GM10847 (cell line): ENCODE results near the gene MOB3A.

ENCODE experiments used
- POLR2A ChIP-seq: IDR thresholded peaks from 2 replicates; pipeline ENCODE4 v1.6.1; 2011; ENCODE audit not compliant: insufficient read length; ENCODE audit errors: extremely low read depth

The MOB3A gene

GRCh38 chr19:2047449-2048103 is 48.5 kb downstream of the MOB3A start:
- no peak for TF ChIP-seq POLR2A

- no peak for TF ChIP-seq POLR2A
Measured at GRCh38 chr19:2047076-2047448, 49.1 kb downstream of the MOB3A start.

- no peak for TF ChIP-seq POLR2A
Measured at GRCh38 chr19:2046046-2046907, 49.8 kb downstream of the MOB3A start.

- peak; percentile 15 for TF ChIP-seq POLR2A
Measured at GRCh38 chr19:2045501-2046045, 50.6 kb downstream of the MOB3A start.

GRCh38 chr19:2044709-2045500 is 51.2 kb downstream of the MOB3A start:
- TF ChIP-seq POLR2A = no peak

- TF ChIP-seq POLR2A = peak; percentile 10
Measured at GRCh38 chr19:2043961-2044708, 52.0 kb downstream of the MOB3A start.

GRCh38 chr19:2043251-2043641 is 52.9 kb downstream of the MOB3A start:
- TF ChIP-seq POLR2A = no peak

GRCh38 chr19:2042485-2043250 is 53.5 kb downstream of the MOB3A start:
- TF ChIP-seq POLR2A = peak; percentile 19

GRCh38 chr19:2041683-2042484 is 54.2 kb downstream of the MOB3A start:
- no peak for TF ChIP-seq POLR2A

- TF ChIP-seq POLR2A = no peak
Measured at GRCh38 chr19:2041433-2041682, 54.8 kb downstream of the MOB3A start.

GRCh38 chr19:2040647-2041432 is 55.3 kb downstream of the MOB3A start:
- no peak for TF ChIP-seq POLR2A

GRCh38 chr19:2039959-2040646 is 56.0 kb downstream of the MOB3A start:
- no peak for TF ChIP-seq POLR2A
